HCT116 (cell line): ENCODE measurements around the gene NELL1. TPM values are rescaled to one million over a fixed set of nuclear protein-coding genes. Genes with fewer than 3 reads are reported as not detected.

ENCODE experiments used
- ATAC-seq: fragments of 200-7000 bp; cut with Tn5 transposase; 2 replicates; pipeline ENCODE4 v1.9.1; 2020; ENCODE audit warnings: mild to moderate bottlenecking, moderate library complexity
- BruUV-seq: library from RNA; stranded (reverse); fragments of 400-500 nt; replicated peaks from 2 replicates; lab custom pipeline; 2021; lab: Mats Ljungman, UMichigan
- CTCF ChIA-PET: fragments of 300-600 bp; sonication (Branson Sonifier 250); formaldehyde crosslinking; loops from one replicate; lab custom pipeline; 2021; ENCODE audit warnings: antibody characterized with exemption; lab: Charles Lee
- POLR2A ChIA-PET: fragments of 300-600, 350-600 bp; sonication (Branson Sonifier 250); formaldehyde crosslinking; loops from one replicate; lab custom pipeline; 2021; ENCODE audit warnings: antibody characterized with exemption; lab: Charles Lee
- RAD21 ChIA-PET, 2 experiments: fragments of 300-600 bp; sonication (Branson Sonifier 250); formaldehyde crosslinking; loops; one replicate each; lab custom pipeline; 2023; ENCODE audit warnings: low total read pairs in 2 of 2; ENCODE audit not compliant: uncharacterized antibody in 2 of 2, unreplicated experiment in 2 of 2, low non-redundant PET in 1 of 2; lab: Charles Lee
- DNase-seq: peaks from one replicate; pipeline ENCODE4 v3.0.0-alpha.2; 2010; ENCODE audit warnings: low read depth, low spot score
- H2AFZ ChIP-seq: fragments of 200-600 bp; shearing (Covaris generic), sonication (generic); 2 replicates; pipeline ENCODE4 v1.6.1; 2017; ENCODE audit warnings: low read depth, mixed run types, mixed read lengths, antibody characterized with exemption, low read length; ENCODE audit not compliant: poor library complexity, severe bottlenecking
- H3K27ac ChIP-seq: 2 replicates; pipeline ENCODE4 v1.5.1; 2012; ENCODE audit warnings: low read depth, low read length
- H3K27me3 ChIP-seq: fragments of 200-600 bp; sonication (generic); 2 replicates; pipeline ENCODE4 v1.6.1; 2016; ENCODE audit warnings: mixed run types, low read length, mixed read lengths; ENCODE audit not compliant: insufficient read depth
- H3K36me3 ChIP-seq, 2 experiments: fragments of 200-500 bp in 1 of 2; fragments of 200-600 bp in 1 of 2; sonication (Bioruptor generic) in 1 of 2; sonication (generic) in 1 of 2; 2 replicates each; pipeline versions ENCODE4 v1.5.1 to v1.6.1; 2014 to 2016; ENCODE audit warnings: low read length in 2 of 2, inconsistent platforms in 1 of 2, mixed read lengths in 1 of 2, mixed run types in 1 of 2; ENCODE audit not compliant: insufficient read depth in 2 of 2, control insufficient read depth in 1 of 2
- H3K4me1 ChIP-seq, 2 experiments: fragments of 200-600 bp in 1 of 2; sonication (generic) in 1 of 2; 2 replicates each; pipeline versions ENCODE4 v1.5.1 to v1.6.1; 2012 to 2017; ENCODE audit warnings: low read length in 2 of 2, inconsistent platforms in 1 of 2, mild to moderate bottlenecking in 1 of 2, mixed read lengths in 1 of 2, mixed run types in 1 of 2, moderate library complexity in 1 of 2; ENCODE audit not compliant: insufficient read depth in 2 of 2, control insufficient read depth in 1 of 2
- H3K4me2 ChIP-seq: fragments of 200-600 bp; sonication (generic); 2 replicates; pipeline ENCODE4 v1.6.1; 2017; ENCODE audit warnings: mixed run types, low read length, mixed read lengths
- H3K4me3 ChIP-seq, 2 experiments: fragments of 200-600 bp in 1 of 2; sonication (generic) in 1 of 2; replicated peaks in 1 of 2; 2 replicates each; pipeline ENCODE4 v1.5.1; 2011 to 2016; ENCODE audit warnings: low read length in 2 of 2, control low read depth in 1 of 2, low read depth in 1 of 2, mild to moderate bottlenecking in 1 of 2, mixed read lengths in 1 of 2, mixed run types in 1 of 2
- H3K79me2 ChIP-seq: fragments of 200-600 bp; sonication (generic); 2 replicates; pipeline ENCODE4 v1.6.1; 2017; ENCODE audit warnings: mild to moderate bottlenecking, mixed run types, low read length, moderate library complexity, mixed read lengths; ENCODE audit not compliant: insufficient read depth
- H3K9ac ChIP-seq: fragments of 200-600 bp; sonication (generic); 2 replicates; pipeline ENCODE4 v1.6.1; 2016; ENCODE audit warnings: low read length, mixed read lengths
- H3K9me2 ChIP-seq: fragments of 200-600 bp; sonication (generic), shearing (Covaris generic); 2 replicates; pipeline ENCODE4 v1.6.1; 2017; ENCODE audit warnings: mixed run types, mild to moderate bottlenecking, moderate library complexity; ENCODE audit not compliant: insufficient read depth
- H3K9me3 ChIP-seq, 2 experiments: fragments of 200-500 bp in 1 of 2; fragments of 200-600 bp in 1 of 2; sonication (Bioruptor generic) in 1 of 2; sonication (generic) in 1 of 2; 2 replicates each; pipeline ENCODE4 v1.6.1; 2014 to 2017; ENCODE audit warnings: low read length in 2 of 2, mixed read lengths in 2 of 2, inconsistent platforms in 1 of 2, low read depth in 1 of 2, mild to moderate bottlenecking in 1 of 2, mixed run types in 1 of 2, moderate library complexity in 1 of 2; ENCODE audit not compliant: control insufficient read depth in 1 of 2, insufficient read depth in 1 of 2
- H4K20me1 ChIP-seq: fragments of 200-600 bp; sonication (generic), shearing (Covaris generic); 2 replicates; pipeline ENCODE4 v1.6.1; 2017; ENCODE audit warnings: mixed run types, mild to moderate bottlenecking, moderate library complexity; ENCODE audit not compliant: insufficient read depth
- ATF3 ChIP-seq: IDR thresholded peaks from 2 replicates; pipeline ENCODE4 v1.6.1; 2012
- CBX3 ChIP-seq: IDR thresholded peaks from 2 replicates; pipeline ENCODE4 v1.6.1; 2012; ENCODE audit warnings: low read depth
- CEBPB ChIP-seq: IDR thresholded peaks from 2 replicates; pipeline ENCODE4 v1.6.1; 2012; ENCODE audit warnings: low read depth
- EGR1 ChIP-seq: IDR thresholded peaks from 2 replicates; pipeline ENCODE4 v1.6.1; 2012; ENCODE audit warnings: low read depth
- ELF1 ChIP-seq: IDR thresholded peaks from 2 replicates; pipeline ENCODE4 v1.6.1; 2012; ENCODE audit warnings: low read depth, borderline replicate concordance
- EZH2 ChIP-seq: fragments of 200-600 bp; sonication (generic); IDR thresholded peaks from 2 replicates; pipeline ENCODE4 v1.6.1; 2017; ENCODE audit warnings: antibody characterized with exemption, mixed run types
- FOSL1 ChIP-seq: IDR thresholded peaks from 2 replicates; pipeline ENCODE4 v1.6.1; 2012; ENCODE audit warnings: low read depth
- JUND ChIP-seq: IDR thresholded peaks from 2 replicates; pipeline ENCODE4 v1.6.1; 2012
- POLR2A ChIP-seq: IDR thresholded peaks from 2 replicates; pipeline ENCODE4 v1.7.0; 2011; ENCODE audit warnings: borderline replicate concordance; ENCODE audit not compliant: insufficient read depth, insufficient read length; ENCODE audit errors: extremely low read depth
- POLR2AphosphoS5 ChIP-seq: IDR thresholded peaks from 2 replicates; pipeline ENCODE4 v1.6.1; 2011; ENCODE audit warnings: mild to moderate bottlenecking, low read depth, low read length, moderate library complexity
- REST ChIP-seq: IDR thresholded peaks from 2 replicates; pipeline ENCODE4 v1.6.1; 2012; ENCODE audit warnings: low read depth
- SIN3A ChIP-seq: IDR thresholded peaks from 2 replicates; pipeline ENCODE4 v1.6.1; 2012; ENCODE audit warnings: low read depth
- TCF7L2 ChIP-seq: IDR thresholded peaks from 2 replicates; pipeline ENCODE4 v1.7.0; 2011; ENCODE audit warnings: borderline replicate concordance, inconsistent platforms; ENCODE audit not compliant: insufficient read depth, insufficient read length; ENCODE audit errors: extremely low read depth
- YY1 ChIP-seq: IDR thresholded peaks from 2 replicates; pipeline ENCODE4 v1.6.1; 2011; ENCODE audit warnings: low read length, low read depth, moderate library complexity, mild to moderate bottlenecking; ENCODE audit not compliant: insufficient replicate concordance; ENCODE audit errors: extremely low read depth
- ZFX ChIP-seq: fragments of 450-650 bp; IDR thresholded peaks from 2 replicates; pipeline ENCODE4 v1.6.1; 2017
- ZNF274 ChIP-seq: fragments of 200-500 bp; sonication (Bioruptor generic); IDR thresholded peaks from 2 replicates; pipeline ENCODE4 v1.6.1; 2014; ENCODE audit warnings: mild to moderate bottlenecking, low read depth, low read length, inconsistent platforms
- intact Hi-C: fragments of 100-400 bp; cut with micrococcal nuclease; formaldehyde crosslinking; loops from 2 replicates; pipeline ENCODE4 v1.10.0; 2022
- total RNA-seq: library from RNA; stranded (reverse); gene quantifications from one replicate; pipeline ENCODE4 v1.2.1, GENCODE V29; 2021; ENCODE audit not compliant: unreplicated experiment
- TF ChIP-seq, protein P1 (sequence below): IDR thresholded peaks from 2 replicates; pipeline ENCODE4 v1.6.1; 2011; ENCODE audit warnings: mild to moderate bottlenecking, low read length, moderate library complexity; ENCODE audit not compliant: insufficient replicate concordance; ENCODE audit errors: extremely low read depth
- TF ChIP-seq, protein P2 (sequence below): IDR thresholded peaks from 2 replicates; pipeline ENCODE4 v1.6.1; 2012
- TF ChIP-seq, protein P3 (sequence below), 3 experiments: fragments of 200-600 bp in 1 of 3; sonication (generic) in 1 of 3; IDR thresholded peaks in 2 of 3; conservative IDR thresholded peaks in 1 of 3; 2 replicates each; pipeline ENCODE4 v1.5.1; 2012 to 2017; ENCODE audit warnings: low read depth in 2 of 3, low read length in 2 of 3, antibody characterized with exemption in 1 of 3, borderline replicate concordance in 1 of 3, control low read depth in 1 of 3, mild to moderate bottlenecking in 1 of 3, mixed read lengths in 1 of 3, mixed run types in 1 of 3, moderate library complexity in 1 of 3; ENCODE audit not compliant: insufficient read depth in 1 of 3

The NELL1 gene
- total RNA-seq, 1 experiment from 2014 or later = not detected

- H3K4me2 ChIP-seq = no peak overlapping the region
- ATAC-seq = no peak
- H3K9me2 ChIP-seq = no peaks in the 10 kb centered on the region
- no peaks in the 10 kb centered on the region for H3K9me3 ChIP-seq
- H3K27ac ChIP-seq = no peak overlapping the region
- RAD21 ChIA-PET = no interaction called here
- H3K4me1 ChIP-seq = no peaks in the 10 kb centered on the region
- no peak overlapping the region for H3K4me3 ChIP-seq
- intact Hi-C loops = no loop called here
- POLR2A ChIA-PET = no interaction called here
- H3K9ac ChIP-seq = no peak overlapping the region
- BruUV-seq = no TSS peak
- no peak for TF ChIP-seq POLR2AphosphoS5
- no peak for TF ChIP-seq YY1
- no peak for TF ChIP-seq CBX3
- TF ChIP-seq TCF7L2 = no peak
- TF ChIP-seq, protein P1, sequence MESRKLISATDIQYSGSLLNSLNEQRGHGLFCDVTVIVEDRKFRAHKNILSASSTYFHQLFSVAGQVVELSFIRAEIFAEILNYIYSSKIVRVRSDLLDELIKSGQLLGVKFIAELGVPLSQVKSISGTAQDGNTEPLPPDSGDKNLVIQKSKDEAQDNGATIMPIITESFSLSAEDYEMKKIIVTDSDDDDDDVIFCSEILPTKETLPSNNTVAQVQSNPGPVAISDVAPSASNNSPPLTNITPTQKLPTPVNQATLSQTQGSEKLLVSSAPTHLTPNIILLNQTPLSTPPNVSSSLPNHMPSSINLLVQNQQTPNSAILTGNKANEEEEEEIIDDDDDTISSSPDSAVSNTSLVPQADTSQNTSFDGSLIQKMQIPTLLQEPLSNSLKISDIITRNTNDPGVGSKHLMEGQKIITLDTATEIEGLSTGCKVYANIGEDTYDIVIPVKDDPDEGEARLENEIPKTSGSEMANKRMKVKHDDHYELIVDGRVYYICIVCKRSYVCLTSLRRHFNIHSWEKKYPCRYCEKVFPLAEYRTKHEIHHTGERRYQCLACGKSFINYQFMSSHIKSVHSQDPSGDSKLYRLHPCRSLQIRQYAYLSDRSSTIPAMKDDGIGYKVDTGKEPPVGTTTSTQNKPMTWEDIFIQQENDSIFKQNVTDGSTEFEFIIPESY = no peak
- TF ChIP-seq ZNF274 = no peak
- TF ChIP-seq ATF3 = no peak
- TF ChIP-seq, protein P2, sequence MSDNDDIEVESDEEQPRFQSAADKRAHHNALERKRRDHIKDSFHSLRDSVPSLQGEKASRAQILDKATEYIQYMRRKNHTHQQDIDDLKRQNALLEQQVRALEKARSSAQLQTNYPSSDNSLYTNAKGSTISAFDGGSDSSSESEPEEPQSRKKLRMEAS = no peak
- no peak for TF ChIP-seq JUND
- TF ChIP-seq, protein P3, sequence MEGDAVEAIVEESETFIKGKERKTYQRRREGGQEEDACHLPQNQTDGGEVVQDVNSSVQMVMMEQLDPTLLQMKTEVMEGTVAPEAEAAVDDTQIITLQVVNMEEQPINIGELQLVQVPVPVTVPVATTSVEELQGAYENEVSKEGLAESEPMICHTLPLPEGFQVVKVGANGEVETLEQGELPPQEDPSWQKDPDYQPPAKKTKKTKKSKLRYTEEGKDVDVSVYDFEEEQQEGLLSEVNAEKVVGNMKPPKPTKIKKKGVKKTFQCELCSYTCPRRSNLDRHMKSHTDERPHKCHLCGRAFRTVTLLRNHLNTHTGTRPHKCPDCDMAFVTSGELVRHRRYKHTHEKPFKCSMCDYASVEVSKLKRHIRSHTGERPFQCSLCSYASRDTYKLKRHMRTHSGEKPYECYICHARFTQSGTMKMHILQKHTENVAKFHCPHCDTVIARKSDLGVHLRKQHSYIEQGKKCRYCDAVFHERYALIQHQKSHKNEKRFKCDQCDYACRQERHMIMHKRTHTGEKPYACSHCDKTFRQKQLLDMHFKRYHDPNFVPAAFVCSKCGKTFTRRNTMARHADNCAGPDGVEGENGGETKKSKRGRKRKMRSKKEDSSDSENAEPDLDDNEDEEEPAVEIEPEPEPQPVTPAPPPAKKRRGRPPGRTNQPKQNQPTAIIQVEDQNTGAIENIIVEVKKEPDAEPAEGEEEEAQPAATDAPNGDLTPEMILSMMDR (IDR thresholded peaks at IDR 0.05 in 2 of 3, conservative IDR thresholded peaks at IDR 0.05 in 1 of 3; ENCODE audit: borderline replicate concordance in 1 of 3, insufficient read depth in 1 of 3, low read depth in 2 of 3, low read length in 2 of 3) = no peak
- TF ChIP-seq FOSL1 = no peak
- no peak for TF ChIP-seq SIN3A
- no peak for TF ChIP-seq POLR2A
- TF ChIP-seq ZFX = no peak
- no peak for TF ChIP-seq ELF1
- TF ChIP-seq EZH2 = no peak
- no peak for TF ChIP-seq EGR1
- TF ChIP-seq REST = no peak
- no peak for TF ChIP-seq CEBPB
- no peaks in the 10 kb centered on the region for H3K27me3 ChIP-seq
- DNase-seq = no peak
- CTCF ChIA-PET = no interaction called here
- no peaks in the 10 kb centered on the region for H4K20me1 ChIP-seq
- no peaks in the 10 kb centered on the region for H3K79me2 ChIP-seq
- no peaks in the 10 kb centered on the region for H3K36me3 ChIP-seq
- H2AFZ ChIP-seq = no peak overlapping the region
These were observed 113.4 kb downstream of the NELL1 start for GRCh38 chr11:20782775-20783174.
